Ascending aorta (tissue), 2 donors: ENCODE measurements around the gene USF2. TPM values are rescaled to one million over a fixed set of nuclear protein-coding genes. Genes with fewer than 3 reads are reported as not detected.

Source experiments
- DNase-seq, 2 donors: peaks; one replicate each; pipeline ENCODE4 v3.0.0-alpha.2; 2019; ENCODE audit warnings: low spot score in 2 of 2
- H3K27ac ChIP-seq, 2 donors: fragments of 200-600 bp; sonication (generic); one replicate each; pipeline ENCODE4 v1.5.1; 2016 to 2017; ENCODE audit warnings: mild to moderate bottlenecking in 1 of 2
- H3K27me3 ChIP-seq: fragments of 200-600 bp; sonication (generic); one replicate; pipeline ENCODE4 v1.5.1; 2017
- H3K36me3 ChIP-seq, 2 donors: fragments of 200-600 bp; sonication (generic); one replicate each; pipeline ENCODE4 v1.5.1; 2016
- H3K4me1 ChIP-seq, 2 donors: fragments of 200-600 bp; sonication (generic); one replicate each; pipeline ENCODE4 v1.5.1; 2016 to 2017; ENCODE audit warnings: mild to moderate bottlenecking in 1 of 2
- H3K4me3 ChIP-seq, 2 donors: fragments of 200-600 bp; sonication (generic); one replicate each; pipeline ENCODE4 v1.5.1; 2016 to 2017; ENCODE audit warnings: mild to moderate bottlenecking in 1 of 2
- H3K9me3 ChIP-seq, 2 donors: fragments of 200-600 bp; sonication (generic); one replicate each; pipeline ENCODE4 v1.5.1; 2016
- intact Hi-C: fragments of 100-400 bp; cut with DNase I; formaldehyde crosslinking; loops from one replicate; pipeline ENCODE4 v1.15.1; 2023
- total RNA-seq: library from RNA; depleted of rRNA; stranded (reverse); fragments of >200 nt; gene quantifications from one replicate; pipeline ENCODE4 v1.1.0, GENCODE V29; 2016
- TF ChIP-seq, protein P1 (sequence below), 3 experiments: fragments of 200-600 bp in 2 of 3; fragments of 450-650 bp in 1 of 3; sonication (generic) in 2 of 3; IDR thresholded peaks; one replicate each; pipeline ENCODE4 v1.5.1; 2016 to 2019; ENCODE audit warnings: antibody characterized with exemption in 3 of 3, mild to moderate bottlenecking in 1 of 3, moderate library complexity in 1 of 3

The USF2 gene
- total RNA-seq, 1 donor from 2014 or later, result 116 TPM

- Histone ChIP-seq H3K36me3 (no peaks in the 10 kb centered on the region), H3K27me3 (no peaks in the 10 kb centered on the region), H3K4me3 (no peak overlapping the region), H3K9me3 (no peaks in the 10 kb centered on the region), H3K27ac (no peak overlapping the region), H3K4me1 (no peaks in the 10 kb centered on the region)
- TF ChIP-seq, protein P1, sequence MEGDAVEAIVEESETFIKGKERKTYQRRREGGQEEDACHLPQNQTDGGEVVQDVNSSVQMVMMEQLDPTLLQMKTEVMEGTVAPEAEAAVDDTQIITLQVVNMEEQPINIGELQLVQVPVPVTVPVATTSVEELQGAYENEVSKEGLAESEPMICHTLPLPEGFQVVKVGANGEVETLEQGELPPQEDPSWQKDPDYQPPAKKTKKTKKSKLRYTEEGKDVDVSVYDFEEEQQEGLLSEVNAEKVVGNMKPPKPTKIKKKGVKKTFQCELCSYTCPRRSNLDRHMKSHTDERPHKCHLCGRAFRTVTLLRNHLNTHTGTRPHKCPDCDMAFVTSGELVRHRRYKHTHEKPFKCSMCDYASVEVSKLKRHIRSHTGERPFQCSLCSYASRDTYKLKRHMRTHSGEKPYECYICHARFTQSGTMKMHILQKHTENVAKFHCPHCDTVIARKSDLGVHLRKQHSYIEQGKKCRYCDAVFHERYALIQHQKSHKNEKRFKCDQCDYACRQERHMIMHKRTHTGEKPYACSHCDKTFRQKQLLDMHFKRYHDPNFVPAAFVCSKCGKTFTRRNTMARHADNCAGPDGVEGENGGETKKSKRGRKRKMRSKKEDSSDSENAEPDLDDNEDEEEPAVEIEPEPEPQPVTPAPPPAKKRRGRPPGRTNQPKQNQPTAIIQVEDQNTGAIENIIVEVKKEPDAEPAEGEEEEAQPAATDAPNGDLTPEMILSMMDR (IDR thresholded peaks at IDR 0.05), result no peak
- DNase-seq, result no peak
- intact Hi-C loops, result no loop called here
Measured at GRCh38 chr19:35321291-35321690, 52.5 kb downstream of the USF2 start.

DNA sequence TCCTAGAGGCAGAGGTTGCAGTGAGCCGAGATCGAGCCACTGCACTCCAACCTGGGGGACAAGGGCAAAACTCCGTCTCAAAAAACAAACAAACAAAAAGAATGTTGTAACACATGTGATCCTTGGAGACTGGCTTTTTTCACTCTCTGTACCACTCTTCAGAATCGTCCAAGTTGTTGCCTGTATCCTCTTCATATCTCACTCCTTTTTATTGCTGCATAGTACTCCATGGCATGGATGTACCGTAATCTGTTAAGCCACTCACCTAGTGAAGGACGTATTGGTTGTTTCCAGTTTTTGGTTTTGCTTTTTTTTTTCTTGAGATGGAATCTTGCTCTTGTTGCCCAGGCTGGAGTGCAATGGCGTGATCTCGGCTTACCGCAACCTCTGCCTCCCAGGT is 53.3 kb downstream of the USF2 start:
- TF ChIP-seq, protein P1 (IDR thresholded peaks at IDR 0.05), result no peak
- Histone ChIP-seq H3K27me3 (no peaks in the 10 kb centered on the region), H3K4me1 (no peaks in the 10 kb centered on the region), H3K27ac (no peak overlapping the region), H3K36me3 (no peaks in the 10 kb centered on the region), H3K4me3 (no peak overlapping the region), H3K9me3 (no peaks in the 10 kb centered on the region)
- intact Hi-C loops, result no loop called here
- no peak for DNase-seq

DNA sequence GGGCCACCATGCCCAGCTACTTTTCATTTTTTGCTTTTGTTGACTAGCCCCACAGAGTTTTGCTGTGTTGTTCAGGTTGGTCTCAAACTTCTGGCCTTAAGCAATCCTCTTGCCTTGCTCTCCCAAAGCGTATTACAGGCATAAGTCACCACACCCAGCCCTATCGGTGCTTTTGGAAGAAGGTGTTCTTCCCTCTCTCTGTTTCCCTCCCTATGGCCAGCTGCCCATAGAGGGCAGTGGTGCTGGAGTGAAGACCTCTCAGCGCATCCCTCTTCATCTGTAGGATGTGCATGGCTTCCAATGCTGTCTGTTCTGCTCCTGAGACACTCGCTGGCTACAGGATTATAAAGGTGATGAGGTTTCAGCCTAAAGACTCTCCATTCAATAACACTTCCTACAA is 58.9 kb downstream of the USF2 start:
- DNase-seq, result no peak
- Histone ChIP-seq H3K9me3 (no peaks in the 10 kb centered on the region), H3K4me1 (no peaks in the 10 kb centered on the region), H3K4me3 (no peak overlapping the region), H3K36me3 (no peaks in the 10 kb centered on the region), H3K27me3 (no peaks in the 10 kb centered on the region), H3K27ac (no peak overlapping the region)
- TF ChIP-seq, protein P1 (IDR thresholded peaks at IDR 0.05), result no peak
- intact Hi-C loops, result no loop called here

DNA sequence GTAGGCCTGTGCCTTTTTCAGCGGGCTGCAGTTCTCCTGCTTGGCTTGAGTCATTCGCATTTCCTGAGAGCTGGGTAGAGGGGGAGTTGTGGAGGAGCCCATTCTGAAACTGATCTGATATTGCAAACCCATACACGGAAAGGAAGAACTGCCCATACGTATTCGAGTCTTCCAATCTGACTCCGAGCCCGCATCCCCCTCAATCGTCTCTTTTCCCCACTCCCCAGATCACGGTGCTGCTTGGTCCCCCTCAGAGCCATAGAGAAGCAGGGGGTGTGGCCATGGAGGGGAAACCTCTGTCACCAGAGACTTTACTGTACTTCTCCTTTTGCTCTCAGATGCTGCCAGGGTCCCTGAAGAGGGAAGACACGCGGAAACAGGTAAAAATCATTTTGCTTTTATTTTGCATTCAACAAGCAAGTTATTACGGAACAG is 60.1 kb downstream of the USF2 start, which contains the start of gene CD22:
CD22 (plus strand) TSS at position 337 of the 435 bp plus-strand sequence. CDS start 2,854 bp downstream, outside the sequence.
- H3K4me3 ChIP-seq, result no peak within 1 kb of the TSS
- H3K9me3 ChIP-seq, result no peaks in the 10 kb centered on the region
- TF ChIP-seq, protein P1 (IDR thresholded peaks at IDR 0.05), result no peak
- intact Hi-C loops, result no loop called here
- no peak within 1 kb of the TSS for H3K27ac ChIP-seq
- H3K4me1 ChIP-seq, result no peaks in the 10 kb centered on the region
- no peaks in the 10 kb centered on the region for H3K36me3 ChIP-seq
- no peaks in the 10 kb centered on the region for H3K27me3 ChIP-seq
- DNase-seq, result no peak

GRCh38 chr19:35329323-35329722 is 60.6 kb downstream of the USF2 start:
- no peak for DNase-seq
- H3K9me3 ChIP-seq, result no peaks in the 10 kb centered on the region
- no peaks in the 10 kb centered on the region for H3K36me3 ChIP-seq
- TF ChIP-seq, protein P1 (IDR thresholded peaks at IDR 0.05), result no peak
- no peak overlapping the region for H3K27ac ChIP-seq
- no peaks in the 10 kb centered on the region for H3K27me3 ChIP-seq
- no peak overlapping the region for H3K4me3 ChIP-seq
- intact Hi-C loops, result no loop called here
- H3K4me1 ChIP-seq, result no peaks in the 10 kb centered on the region

Other genes with a start within 250 kb of the USF2 start
- gene SCN1B, start 238.5 kb upstream of the USF2 start, total RNA-seq, result 20.8 TPM
- gene HPN, start 227.2 kb upstream of the USF2 start, total RNA-seq, result 0.85 TPM
- not detected for gene FXYD3, start 153.1 kb upstream of the USF2 start, total RNA-seq
- 59.3 TPM for gene LGI4, start 133.9 kb upstream of the USF2 start, total RNA-seq
- gene FXYD1, start 130.1 kb upstream of the USF2 start, total RNA-seq, result 34.8 TPM
- not detected for gene FXYD7, start 125.7 kb upstream of the USF2 start, total RNA-seq
- 138 TPM for gene FXYD5, start 114.2 kb upstream of the USF2 start, total RNA-seq
- not detected for gene FAM187B, start 40.2 kb upstream of the USF2 start, total RNA-seq
- 79.4 TPM for gene LSR, start 20.0 kb upstream of the USF2 start, total RNA-seq
- gene HAMP, start 13.6 kb downstream of the USF2 start, total RNA-seq, result not detected
- not detected for gene MAG, start 23.2 kb downstream of the USF2 start, total RNA-seq
- gene CD22, start 60.2 kb downstream of the USF2 start, total RNA-seq, result 0.75 TPM
- not detected for gene FFAR1, start 78.9 kb downstream of the USF2 start, total RNA-seq
- gene FFAR3, start 89.5 kb downstream of the USF2 start, total RNA-seq, result not detected
- not detected for gene GPR42, start 102.1 kb downstream of the USF2 start, total RNA-seq
- gene FFAR2, start 179.3 kb downstream of the USF2 start, total RNA-seq, result not detected
- gene KRTDAP, start 221.5 kb downstream of the USF2 start, total RNA-seq, result not detected
- gene DMKN, start 244.7 kb downstream of the USF2 start, total RNA-seq, result 1.7 TPM